GM12865 (cell line): ENCODE results near the gene MTA3.

ENCODE experiments used
- DNase-seq: peaks from one replicate; pipeline ENCODE4 v3.0.0; 2010; ENCODE audit warnings: low read depth
- H3K4me3 ChIP-seq: 2 replicates; pipeline ENCODE4 v1.5.1; 2011; ENCODE audit warnings: mild to moderate bottlenecking, low read depth, low read length, control low read depth
- TF ChIP-seq, protein P1 (sequence below): IDR thresholded peaks from 2 replicates; pipeline ENCODE4 v1.5.1; 2011; ENCODE audit warnings: low read length, control low read depth, low read depth, inconsistent platforms; ENCODE audit not compliant: insufficient read depth; ENCODE audit errors: missing control alignments

MTA3 gene

DNA sequence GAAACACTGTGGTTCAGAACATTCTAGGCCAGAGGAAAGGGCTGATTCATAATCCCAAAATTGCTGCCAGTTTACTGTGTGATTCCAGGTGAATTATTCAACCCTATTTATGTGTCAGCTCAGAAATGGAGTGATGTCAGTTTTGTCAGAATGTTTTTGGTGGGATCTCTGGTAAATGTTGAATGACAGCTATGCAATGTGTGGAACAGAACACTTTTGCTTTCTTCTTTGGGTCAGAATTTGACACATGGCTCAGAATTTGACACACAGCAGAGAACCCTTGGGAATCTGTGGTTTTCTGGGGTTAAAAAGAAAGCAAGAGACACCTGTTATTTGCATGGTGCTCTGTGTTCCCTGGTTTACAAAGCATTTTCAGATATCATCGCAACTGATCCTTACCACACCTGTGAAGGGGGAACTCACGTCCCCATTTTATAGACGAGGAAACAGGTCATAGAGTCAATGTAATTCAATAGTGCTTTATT lies 1.6 kb upstream of the MTA3 start:
- H3K4me3 ChIP-seq = no peak overlapping the region
- DNase-seq = peak; percentile 78
- TF ChIP-seq, protein P1, sequence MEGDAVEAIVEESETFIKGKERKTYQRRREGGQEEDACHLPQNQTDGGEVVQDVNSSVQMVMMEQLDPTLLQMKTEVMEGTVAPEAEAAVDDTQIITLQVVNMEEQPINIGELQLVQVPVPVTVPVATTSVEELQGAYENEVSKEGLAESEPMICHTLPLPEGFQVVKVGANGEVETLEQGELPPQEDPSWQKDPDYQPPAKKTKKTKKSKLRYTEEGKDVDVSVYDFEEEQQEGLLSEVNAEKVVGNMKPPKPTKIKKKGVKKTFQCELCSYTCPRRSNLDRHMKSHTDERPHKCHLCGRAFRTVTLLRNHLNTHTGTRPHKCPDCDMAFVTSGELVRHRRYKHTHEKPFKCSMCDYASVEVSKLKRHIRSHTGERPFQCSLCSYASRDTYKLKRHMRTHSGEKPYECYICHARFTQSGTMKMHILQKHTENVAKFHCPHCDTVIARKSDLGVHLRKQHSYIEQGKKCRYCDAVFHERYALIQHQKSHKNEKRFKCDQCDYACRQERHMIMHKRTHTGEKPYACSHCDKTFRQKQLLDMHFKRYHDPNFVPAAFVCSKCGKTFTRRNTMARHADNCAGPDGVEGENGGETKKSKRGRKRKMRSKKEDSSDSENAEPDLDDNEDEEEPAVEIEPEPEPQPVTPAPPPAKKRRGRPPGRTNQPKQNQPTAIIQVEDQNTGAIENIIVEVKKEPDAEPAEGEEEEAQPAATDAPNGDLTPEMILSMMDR = no peak

DNA sequence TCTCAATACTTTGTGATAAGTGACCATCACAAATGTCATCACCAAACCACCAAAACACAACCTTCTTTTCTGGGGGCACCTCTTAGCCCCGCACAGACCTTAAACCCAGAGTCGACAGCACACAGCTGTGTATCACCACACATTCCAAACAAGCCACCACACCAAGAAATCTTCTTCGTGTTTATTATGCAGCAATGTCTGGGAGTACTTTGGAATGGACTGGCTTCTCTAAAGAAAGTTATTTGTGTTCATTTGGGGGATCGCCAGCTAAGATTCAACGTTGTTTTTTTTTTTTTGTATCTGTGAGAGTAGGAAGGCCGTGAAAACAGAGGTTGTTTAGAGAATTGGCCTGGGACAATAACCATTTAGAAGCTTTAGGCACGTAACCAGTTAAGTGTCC lies 1.1 kb upstream of the MTA3 start:
- peak; percentile 13 for DNase-seq
- TF ChIP-seq, protein P1 = no peak
- peak overlapping the region; percentile 42; the same call in 1 of the 2 replicates for H3K4me3 ChIP-seq

DNA sequence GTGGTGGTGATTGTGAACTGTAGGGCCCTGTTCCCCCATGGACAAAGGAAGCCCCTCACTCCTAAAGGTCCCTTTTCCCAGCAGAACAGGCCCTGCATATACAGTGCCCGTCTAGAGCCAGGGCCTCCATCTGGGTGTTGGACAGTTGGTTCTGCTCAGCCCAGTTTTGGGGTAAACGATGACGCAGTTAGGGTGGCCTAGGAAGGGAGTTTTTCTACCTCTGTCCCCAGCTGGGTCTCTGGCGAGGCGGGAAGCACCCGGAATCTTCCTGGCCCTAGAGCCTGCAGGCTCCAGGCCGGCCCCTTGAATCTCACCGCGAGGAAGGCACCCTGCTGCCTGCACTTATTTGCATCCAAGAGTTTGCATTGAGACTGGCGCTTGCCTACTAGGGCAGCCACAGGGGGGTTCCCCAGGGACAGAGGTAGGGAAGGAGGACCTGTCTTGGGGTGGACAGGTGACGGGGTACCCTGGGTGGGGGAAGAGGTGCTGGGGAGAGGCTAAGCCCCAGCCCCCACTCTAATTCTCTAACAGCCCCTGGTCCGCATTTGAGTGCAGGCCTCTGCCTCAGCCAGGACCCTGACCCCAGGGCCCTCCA lies 529 bp upstream of the MTA3 start:
- TF ChIP-seq, protein P1 = no peak
- DNase-seq = peak; percentile 85
- H3K4me3 ChIP-seq = peak overlapping the region; percentile 42

DNA sequence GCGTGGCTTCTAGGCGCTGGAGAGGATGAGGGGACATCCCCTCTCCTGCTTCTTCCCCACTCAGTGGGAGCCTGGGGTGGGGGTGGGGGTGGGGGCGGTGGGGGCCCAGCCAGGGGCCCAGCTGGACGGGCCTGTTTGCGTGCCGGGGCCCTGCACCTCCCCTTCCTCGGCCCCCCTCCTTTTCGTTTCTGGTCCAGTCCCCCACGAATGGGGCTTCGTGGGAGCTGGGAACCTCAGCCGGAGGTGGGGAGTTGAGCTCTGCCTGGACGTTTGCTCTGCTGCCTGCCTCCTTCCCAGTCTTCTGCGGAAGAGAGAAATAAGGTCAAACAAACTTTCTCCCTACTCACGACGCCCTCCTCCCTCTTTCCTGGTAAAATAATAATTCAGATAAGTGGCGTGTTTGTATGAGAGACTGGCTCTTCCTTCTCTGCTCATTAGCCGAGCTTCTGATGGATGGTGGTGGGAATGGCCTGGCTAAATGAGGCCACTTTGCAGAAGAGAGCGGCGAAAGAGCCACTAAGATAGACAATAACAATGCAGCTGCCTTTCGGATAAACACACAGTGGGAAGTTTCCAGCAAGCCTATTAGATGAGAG lies 782 bp downstream of the MTA3 start:
- H3K4me3 ChIP-seq = peak overlapping the region; percentile 53
- TF ChIP-seq, protein P1 = no peak
- DNase-seq = peak; percentile 41

DNA sequence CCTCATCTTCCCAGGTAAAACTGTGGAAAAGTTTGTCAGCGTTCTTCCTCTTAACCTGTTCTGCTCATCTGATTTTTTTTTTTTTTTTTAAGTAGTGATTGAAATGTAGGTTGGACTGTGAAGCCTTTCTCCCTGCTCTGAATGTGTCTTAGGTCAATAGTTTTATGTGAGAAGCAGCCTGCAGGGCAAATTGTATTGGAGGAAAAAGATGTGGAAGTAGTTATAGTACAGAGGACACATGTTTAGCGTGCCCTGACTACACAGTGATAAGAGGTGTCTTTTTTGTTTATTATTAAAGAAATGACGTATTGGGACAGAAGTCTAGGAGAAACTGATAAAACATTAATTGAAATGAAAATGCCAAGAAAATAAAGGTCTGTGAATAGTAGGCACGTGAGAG lies 1.5 kb downstream of the MTA3 start:
- TF ChIP-seq, protein P1 = no peak
- no peak for DNase-seq
- peak overlapping the region; percentile 53 for H3K4me3 ChIP-seq

DNA sequence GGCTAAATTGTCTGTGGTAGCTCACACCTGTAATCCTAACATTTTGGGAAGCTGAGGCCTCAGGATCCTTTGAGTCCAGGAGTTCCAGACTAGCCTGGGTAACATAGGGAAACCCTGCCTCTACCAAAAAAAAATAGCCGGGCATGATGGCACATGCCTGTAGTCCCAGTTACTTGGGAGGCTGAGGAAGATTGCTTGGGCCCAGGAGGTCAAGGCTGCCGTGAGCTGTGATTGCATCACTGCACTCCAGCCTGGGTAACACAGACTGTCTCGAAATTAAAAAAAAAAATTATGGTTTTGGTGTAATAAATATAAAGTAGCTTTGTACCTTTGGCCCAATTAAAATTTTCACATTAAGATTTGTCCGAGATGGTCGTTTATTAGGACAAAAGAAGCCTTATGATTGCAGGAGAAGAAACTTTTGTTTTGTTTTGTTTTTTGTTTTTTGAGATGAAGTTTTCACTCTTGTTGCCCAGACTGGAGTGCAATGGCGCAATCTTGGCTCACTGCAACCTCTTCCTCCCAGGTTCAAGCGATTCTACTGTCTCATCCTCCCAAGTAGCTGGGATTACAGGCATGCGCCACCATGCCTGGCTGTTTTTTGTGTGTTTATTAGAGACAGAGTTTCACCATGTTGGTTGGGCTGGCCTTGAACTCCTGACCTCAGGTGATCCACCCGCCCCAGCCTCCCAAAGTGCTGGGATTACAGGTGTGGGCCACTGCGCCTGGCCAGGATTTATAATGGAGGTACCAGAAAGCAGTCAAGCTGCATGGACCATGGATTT lies 4.1 kb downstream of the MTA3 start:
- TF ChIP-seq, protein P1 = no peak
- H3K4me3 ChIP-seq = no peak overlapping the region
- DNase-seq = no peak
